Memory B cell (primary cell): ENCODE data around the gene UCKL1.

Source experiments
- ATAC-seq: fragments of 150-1000 bp; cut with Tn5 transposase; 2 replicates; pipeline ENCODE4 v1.10.0; 2021; ENCODE audit warnings: low read depth, mild to moderate bottlenecking, moderate library complexity
- DNase-seq, 2 donors: peaks; one replicate each; pipeline ENCODE4 v3.0.0; 2022; ENCODE audit warnings: low spot score in 2 of 2
- H3K27ac Mint-ChIP-seq: one replicate; pipeline ENCODE4 v1.8.0; 2022; ENCODE audit warnings: mild to moderate bottlenecking, moderate library complexity, mixed read lengths
- H3K27me3 Mint-ChIP-seq: one replicate; pipeline ENCODE4 v1.8.0; 2022; ENCODE audit warnings: mixed read lengths
- H3K36me3 Mint-ChIP-seq: one replicate; pipeline ENCODE4 v1.8.0; 2022; ENCODE audit warnings: mild to moderate bottlenecking, mixed read lengths
- H3K4me1 Mint-ChIP-seq: one replicate; pipeline ENCODE4 v1.8.0; 2022; ENCODE audit warnings: mixed read lengths
- H3K4me3 Mint-ChIP-seq: one replicate; pipeline ENCODE4 v1.8.0; 2022; ENCODE audit warnings: mild to moderate bottlenecking, moderate library complexity, mixed read lengths
- H3K9me3 Mint-ChIP-seq: one replicate; pipeline ENCODE4 v1.8.0; 2022; ENCODE audit warnings: mixed read lengths

The UCKL1 gene

GRCh38 chr20:63955827-63956663, at the start of gene UCKL1:
UCKL1 (minus strand) TSS chr20:63956416; CDS start chr20:63956372, 44 bp downstream.
- H3K27ac Mint-ChIP-seq, result peak within 1 kb of the TSS; percentile 47
- H3K4me3 Mint-ChIP-seq, result peak within 1 kb of the TSS; percentile 87
- ATAC-seq (peak; percentile 79), DNase-seq (peak; percentile 86)
- H3K4me1 Mint-ChIP-seq, result peaks cover 34% of the 10 kb centered on the region
- H3K9me3 Mint-ChIP-seq, result no peaks in the 10 kb centered on the region
- no peaks in the 10 kb centered on the region for H3K36me3 Mint-ChIP-seq
- H3K27me3 Mint-ChIP-seq, result no peaks in the 10 kb centered on the region

DNA sequence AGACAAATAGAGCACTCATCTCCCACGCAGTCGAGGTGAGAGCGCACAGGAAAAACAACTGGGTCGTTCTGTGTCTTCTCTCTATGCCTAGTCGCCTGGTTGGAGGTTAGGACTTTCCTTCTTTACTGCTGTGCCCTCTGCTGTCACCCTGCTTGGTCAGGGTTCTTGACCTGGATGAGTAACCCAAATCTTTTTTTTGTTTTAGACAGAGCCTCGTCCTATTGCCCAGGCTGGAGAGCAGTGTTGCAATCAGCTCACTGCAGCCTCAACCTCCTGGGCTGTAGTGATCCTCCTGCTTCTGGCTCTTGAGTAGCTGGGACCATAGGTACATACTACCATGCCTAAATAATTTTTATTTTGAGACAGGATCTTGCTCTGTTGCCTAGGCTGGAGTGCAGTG, 49.2 kb upstream of the UCKL1 start:
- H3K4me3 Mint-ChIP-seq, result no peak overlapping the region
- no peak for DNase-seq
- no peak overlapping the region for H3K27ac Mint-ChIP-seq
- H3K27me3 Mint-ChIP-seq, result no peaks in the 10 kb centered on the region
- peaks cover 6% of the 10 kb centered on the region for H3K9me3 Mint-ChIP-seq
- peaks cover 2% of the 10 kb centered on the region for H3K4me1 Mint-ChIP-seq
- H3K36me3 Mint-ChIP-seq, result peaks cover 34% of the 10 kb centered on the region
- no peak for ATAC-seq

GRCh38 chr20:64003960-64004725, 47.9 kb upstream of the UCKL1 start:
- Mint-ChIP-seq H3K27me3 (no peaks in the 10 kb centered on the region), H3K4me1 (no peaks in the 10 kb centered on the region), H3K4me3 (no peak overlapping the region), H3K9me3 (peaks cover 3% of the 10 kb centered on the region), H3K36me3 (peaks cover 31% of the 10 kb centered on the region), H3K27ac (no peak overlapping the region)
- DNase-seq (no peak), ATAC-seq (no peak)

GRCh38 chr20:64001607-64002011, 45.4 kb upstream of the UCKL1 start:
- Mint-ChIP-seq H3K9me3 (no peaks in the 10 kb centered on the region), H3K4me1 (no peaks in the 10 kb centered on the region), H3K27me3 (no peaks in the 10 kb centered on the region), H3K27ac (no peak overlapping the region), H3K36me3 (peaks cover 28% of the 10 kb centered on the region), H3K4me3 (no peak overlapping the region)
- DNase-seq (no peak), ATAC-seq (no peak)

- peaks cover 29% of the 10 kb centered on the region for H3K36me3 Mint-ChIP-seq
- H3K4me1 Mint-ChIP-seq, result no peaks in the 10 kb centered on the region
- no peaks in the 10 kb centered on the region for H3K27me3 Mint-ChIP-seq
- no peak for DNase-seq
- H3K4me3 Mint-ChIP-seq, result no peak overlapping the region
- H3K27ac Mint-ChIP-seq, result no peak overlapping the region
- H3K9me3 Mint-ChIP-seq, result no peaks in the 10 kb centered on the region
- ATAC-seq, result no peak
Observed at GRCh38 chr20:64000906-64001305, 44.7 kb upstream of the UCKL1 start.

GRCh38 chr20:63982937-63983336, 26.7 kb upstream of the UCKL1 start:
- peak overlapping the region; percentile 67 for H3K27ac Mint-ChIP-seq
- no peaks in the 10 kb centered on the region for H3K27me3 Mint-ChIP-seq
- H3K4me3 Mint-ChIP-seq, result peak overlapping the region; percentile 11

GRCh38 chr20:63980806-63981728, 24.9 kb upstream of the UCKL1 start, which contains the start of gene PRPF6:
PRPF6 (plus strand) TSS chr20:63981132; CDS start chr20:63981246, 114 bp downstream.
- peaks cover 44% of the 10 kb centered on the region for H3K4me1 Mint-ChIP-seq
- peak; percentile 82 to 89 for DNase-seq
- H3K27me3 Mint-ChIP-seq, result no peaks in the 10 kb centered on the region
- H3K27ac Mint-ChIP-seq, result peak within 1 kb of the TSS; percentile 93
- peaks cover 28% of the 10 kb centered on the region for H3K36me3 Mint-ChIP-seq
- peak within 1 kb of the TSS; percentile 94 for H3K4me3 Mint-ChIP-seq
- ATAC-seq, result peak; percentile 73
- no peaks in the 10 kb centered on the region for H3K9me3 Mint-ChIP-seq

More at GRCh38 chr20:63982937-63983336, 26.7 kb upstream of the UCKL1 start:
- DNase-seq (no peak), ATAC-seq (no peak)
- H3K4me1 Mint-ChIP-seq, result peaks cover 34% of the 10 kb centered on the region
- H3K36me3 Mint-ChIP-seq, result peaks cover 25% of the 10 kb centered on the region
- H3K9me3 Mint-ChIP-seq, result no peaks in the 10 kb centered on the region

DNA sequence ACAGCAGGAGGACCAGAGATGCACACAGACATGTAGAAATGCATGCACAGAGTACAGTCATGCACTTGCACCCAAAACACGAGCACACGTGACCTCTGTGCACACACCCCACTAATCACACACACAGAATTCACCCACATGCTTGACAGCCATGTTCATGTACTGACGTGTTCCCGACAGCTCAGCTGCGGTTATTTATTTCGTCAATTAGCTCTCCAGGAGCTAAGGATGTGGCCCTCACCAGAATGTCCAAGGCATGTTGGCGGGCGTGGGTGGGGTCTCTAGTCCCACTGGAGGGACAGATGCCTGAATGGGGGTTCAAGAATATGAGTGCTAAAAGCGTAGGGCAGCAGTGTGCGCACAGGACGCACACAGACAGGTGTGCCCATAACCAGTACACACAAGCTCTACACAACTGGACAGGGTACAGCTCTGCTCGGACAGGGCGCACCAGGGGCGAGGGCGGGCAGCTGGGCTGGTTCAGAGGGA, 24.1 kb upstream of the UCKL1 start:
- Mint-ChIP-seq H3K27me3 (no peaks in the 10 kb centered on the region), H3K9me3 (no peaks in the 10 kb centered on the region), H3K27ac (peak overlapping the region; percentile 93), H3K4me3 (peak overlapping the region; percentile 94), H3K36me3 (peaks cover 26% of the 10 kb centered on the region), H3K4me1 (peaks cover 46% of the 10 kb centered on the region)
- ATAC-seq (peak; percentile 32), DNase-seq (no peak)

- peaks cover 26% of the 10 kb centered on the region for H3K36me3 Mint-ChIP-seq
- H3K4me3 Mint-ChIP-seq, result peak within 1 kb of the TSS; percentile 94
- DNase-seq (peak; percentile 55 to 67), ATAC-seq (peak; percentile 44)
- H3K9me3 Mint-ChIP-seq, result no peaks in the 10 kb centered on the region
- peak within 1 kb of the TSS; percentile 93 for H3K27ac Mint-ChIP-seq
- peaks cover 46% of the 10 kb centered on the region for H3K4me1 Mint-ChIP-seq
- H3K27me3 Mint-ChIP-seq, result no peaks in the 10 kb centered on the region
Observed at GRCh38 chr20:63979557-63980316, 23.5 kb upstream of the UCKL1 start, which contains the start of gene SAMD10. SAMD10 (minus strand) TSS chr20:63979642; CDS start chr20:63979467, 175 bp downstream.

- Mint-ChIP-seq H3K9me3 (no peaks in the 10 kb centered on the region), H3K27ac (peak overlapping the region; percentile 72), H3K4me1 (peaks cover 42% of the 10 kb centered on the region), H3K4me3 (peak overlapping the region; percentile 94), H3K36me3 (peaks cover 21% of the 10 kb centered on the region), H3K27me3 (no peaks in the 10 kb centered on the region)
- peak in 1 of 2 donors; percentile 32 for DNase-seq
- ATAC-seq, result no peak
Observed at GRCh38 chr20:63979229-63979556, 23.0 kb upstream of the UCKL1 start.

GRCh38 chr20:63978319-63979228, 22.4 kb upstream of the UCKL1 start:
- H3K27ac Mint-ChIP-seq, result peak overlapping the region; percentile 72
- peak overlapping the region; percentile 94 for H3K4me3 Mint-ChIP-seq
- peaks cover 24% of the 10 kb centered on the region for H3K36me3 Mint-ChIP-seq
- no peaks in the 10 kb centered on the region for H3K9me3 Mint-ChIP-seq
- no peaks in the 10 kb centered on the region for H3K27me3 Mint-ChIP-seq
- peak; percentile 24 for ATAC-seq
- peaks cover 45% of the 10 kb centered on the region for H3K4me1 Mint-ChIP-seq
- peak; percentile 49 to 56 for DNase-seq

DNA sequence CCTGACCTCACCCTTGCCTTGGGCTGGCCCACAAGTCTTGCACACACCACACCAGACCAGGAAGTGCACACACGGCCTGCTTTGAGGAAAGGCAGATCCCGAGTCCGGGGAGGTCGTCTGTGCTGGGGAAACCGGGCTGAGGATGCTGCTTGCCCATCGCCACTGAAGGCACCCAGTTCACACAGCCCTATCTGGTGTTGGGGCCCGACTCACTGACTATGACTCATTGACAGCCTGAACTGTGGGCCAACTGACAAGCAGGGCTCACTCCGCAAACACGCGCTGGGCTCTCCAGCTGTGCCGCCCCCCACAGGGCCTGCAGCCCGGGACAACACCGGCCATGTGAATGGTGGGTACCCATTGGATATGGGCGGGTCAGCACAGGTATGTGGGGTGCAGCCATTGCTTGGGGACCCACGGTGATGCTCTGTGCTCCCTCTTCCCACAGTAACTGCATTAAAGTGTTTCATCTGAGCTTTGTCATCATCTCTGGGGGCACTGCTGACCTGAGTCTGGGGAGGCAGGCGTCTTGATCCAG, 21.6 kb upstream of the UCKL1 start:
- peaks cover 43% of the 10 kb centered on the region for H3K4me1 Mint-ChIP-seq
- ATAC-seq (no peak), DNase-seq (peak in 1 of 2 donors; percentile 18)
- H3K27ac Mint-ChIP-seq, result peak overlapping the region; percentile 72
- H3K4me3 Mint-ChIP-seq, result peak overlapping the region; percentile 94
- H3K9me3 Mint-ChIP-seq, result no peaks in the 10 kb centered on the region
- H3K27me3 Mint-ChIP-seq, result no peaks in the 10 kb centered on the region
- H3K36me3 Mint-ChIP-seq, result peaks cover 20% of the 10 kb centered on the region
